Suprapubic skin (tissue), 4 donors: ENCODE measurements around the gene LARGE1. TPM values are rescaled to one million over a fixed set of nuclear protein-coding genes. Genes with fewer than 3 reads are reported as not detected.

Experiments used
- DNase-seq, 2 donors: peaks; one replicate each; pipeline ENCODE4 v3.0.0-alpha.2; 2019; ENCODE audit warnings: low spot score in 2 of 2
- H3K27ac ChIP-seq: fragments of 200-600 bp; sonication (generic); one replicate; pipeline ENCODE4 v1.5.1; 2019
- H3K27me3 ChIP-seq: fragments of 200-600 bp; sonication (generic); one replicate; pipeline ENCODE4 v1.5.1; 2019
- H3K36me3 ChIP-seq: fragments of 200-600 bp; sonication (generic); one replicate; pipeline ENCODE4 v1.5.1; 2019
- H3K4me1 ChIP-seq: fragments of 200-600 bp; sonication (generic); one replicate; pipeline ENCODE4 v1.5.1; 2019
- H3K4me3 ChIP-seq: fragments of 200-600 bp; sonication (generic); one replicate; pipeline ENCODE4 v1.5.1; 2019; ENCODE audit warnings: mild to moderate bottlenecking
- H3K9me3 ChIP-seq: fragments of 200-600 bp; sonication (generic); one replicate; pipeline ENCODE4 v1.5.1; 2019
- CTCF ChIP-seq, 2 donors: fragments of 200-600 bp in 1 of 2; fragments of 450-650 bp in 1 of 2; sonication (generic) in 1 of 2; IDR thresholded peaks; one replicate each; pipeline ENCODE4 v1.5.1; 2016 to 2019; ENCODE audit warnings: antibody characterized with exemption in 2 of 2, mild to moderate bottlenecking in 1 of 2, moderate library complexity in 1 of 2
- EP300 ChIP-seq: sonication (generic); formaldehyde crosslinking; IDR thresholded peaks from one replicate; pipeline ENCODE4 v1.6.1; 2017; ENCODE audit warnings: antibody characterized with exemption
- POLR2A ChIP-seq, 2 donors: fragments of 450-650 bp; IDR thresholded peaks; one replicate each; pipeline ENCODE4 v1.6.1; 2017; ENCODE audit warnings: antibody characterized with exemption in 2 of 2, mild to moderate bottlenecking in 2 of 2, moderate library complexity in 2 of 2
- POLR2AphosphoS5 ChIP-seq, 3 donors: sonication (generic); formaldehyde crosslinking; IDR thresholded peaks; one replicate each; pipeline ENCODE4 v1.6.1; 2017; ENCODE audit warnings: antibody characterized with exemption in 3 of 3
- WGBS: methylation state at CpG from one replicate; pipeline ENCODE4 v1.1.5; 2018; 5-methylcytosine and 5-hydroxymethylcytosine counted together
- total RNA-seq, 4 donors: library from RNA; depleted of rRNA; stranded (reverse); fragments of >200 nt; gene quantifications; one replicate each; pipeline ENCODE4 v1.1.0, GENCODE V29; 2016

The LARGE1 gene
- total RNA-seq, 4 donors from 2014 or later: 12.1 to 41.6 (median 21.1) TPM

GRCh38 chr22:33758961-33759360 lies 161.3 kb downstream of the LARGE1 start:
- no peaks in the 10 kb centered on the region for H3K36me3 ChIP-seq
- H3K27ac ChIP-seq: no peak overlapping the region
- no peaks in the 10 kb centered on the region for H3K27me3 ChIP-seq
- H3K4me1 ChIP-seq: no peaks in the 10 kb centered on the region
- TF ChIP-seq POLR2A (IDR thresholded peaks at IDR 0.05) (no peak), CTCF (IDR thresholded peaks at IDR 0.05) (no peak), POLR2AphosphoS5 (IDR thresholded peaks at IDR 0.05) (no peak), EP300 (no peak)
- no peak for DNase-seq
- no peak overlapping the region for H3K4me3 ChIP-seq
- H3K9me3 ChIP-seq: no peaks in the 10 kb centered on the region

DNA sequence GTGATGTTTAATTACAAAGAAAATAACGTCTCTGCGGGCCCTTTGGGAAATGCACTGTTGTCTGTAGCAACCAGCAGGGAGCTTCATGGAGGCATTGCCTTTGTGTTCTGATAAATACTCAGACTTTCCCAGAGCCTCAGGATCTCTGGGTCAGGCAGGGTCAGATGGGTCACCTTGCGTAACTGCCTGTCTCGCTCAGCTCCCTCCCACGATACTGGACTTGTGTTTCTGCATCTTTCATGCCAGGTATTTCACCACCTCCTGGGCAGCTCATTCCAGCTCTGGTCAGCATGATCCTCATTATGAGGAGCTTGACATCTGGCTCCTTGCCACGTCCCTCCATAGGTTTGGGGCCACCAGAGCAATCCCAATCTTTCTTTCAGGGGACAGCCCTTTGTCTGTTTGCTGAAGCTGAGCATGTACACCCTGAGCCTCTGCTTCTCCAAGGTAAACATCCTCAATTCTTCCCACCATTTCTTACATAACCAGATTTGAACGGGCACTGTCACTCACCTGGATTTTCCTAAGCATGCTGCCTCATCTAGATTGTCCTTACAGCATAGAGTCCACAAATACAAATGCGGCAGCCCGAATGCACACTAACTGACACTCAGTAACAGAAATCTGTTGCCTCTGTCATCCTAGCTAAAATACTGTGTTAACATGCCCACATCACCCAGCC lies 162.3 kb downstream of the LARGE1 start:
- H3K9me3 ChIP-seq: no peaks in the 10 kb centered on the region
- no peak overlapping the region for H3K4me3 ChIP-seq
- no peaks in the 10 kb centered on the region for H3K36me3 ChIP-seq
- H3K27me3 ChIP-seq: no peaks in the 10 kb centered on the region
- TF ChIP-seq POLR2A (IDR thresholded peaks at IDR 0.05) (no peak), POLR2AphosphoS5 (IDR thresholded peaks at IDR 0.05) (no peak), EP300 (no peak), CTCF (IDR thresholded peaks at IDR 0.05) (no peak)
- no peak for DNase-seq
- no peaks in the 10 kb centered on the region for H3K4me1 ChIP-seq
- WGBS: 77% methylated on average over 9 of the region's 9 CpGs
- no peak overlapping the region for H3K27ac ChIP-seq

DNA sequence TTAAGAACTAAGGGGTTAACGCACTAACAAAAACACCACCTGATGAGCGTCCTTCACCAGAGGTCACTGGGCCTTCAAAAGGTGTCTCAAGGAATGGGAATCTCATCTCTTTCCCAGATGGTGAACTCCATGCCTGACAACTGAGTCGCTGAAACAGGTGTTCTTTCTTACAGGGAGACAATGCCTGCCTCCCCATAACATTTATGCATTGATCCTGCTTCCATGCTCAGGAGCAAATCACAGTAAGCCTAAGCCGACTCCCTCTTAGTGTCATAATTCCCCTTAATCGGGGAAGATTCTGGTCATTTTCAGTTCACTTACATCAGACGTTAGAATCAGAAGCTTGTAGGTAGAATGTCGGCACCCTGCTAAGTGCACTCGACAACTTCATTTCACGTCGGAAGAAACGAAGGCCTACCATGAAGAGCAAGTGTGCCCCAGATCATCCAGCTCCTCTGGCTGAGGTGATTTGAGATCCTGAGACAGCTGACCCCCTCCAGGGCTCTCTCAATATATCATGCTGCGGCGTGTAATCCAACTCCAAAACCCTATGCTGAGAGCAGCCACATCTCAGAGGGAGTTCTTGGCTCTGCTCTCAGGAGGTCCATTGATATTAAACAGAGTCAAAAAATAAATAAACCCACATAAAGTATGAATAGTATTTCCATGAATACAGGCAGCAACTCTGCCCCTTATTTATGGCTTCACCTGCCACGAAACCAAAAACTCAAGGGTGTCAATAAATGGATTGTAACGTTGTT lies 163.1 kb downstream of the LARGE1 start:
- H3K27me3 ChIP-seq: no peaks in the 10 kb centered on the region
- H3K36me3 ChIP-seq: no peaks in the 10 kb centered on the region
- no peaks in the 10 kb centered on the region for H3K9me3 ChIP-seq
- TF ChIP-seq POLR2AphosphoS5 (IDR thresholded peaks at IDR 0.05): no peak
- no peak for TF ChIP-seq CTCF (IDR thresholded peaks at IDR 0.05)
- TF ChIP-seq EP300: no peak
- TF ChIP-seq POLR2A (IDR thresholded peaks at IDR 0.05): no peak
- H3K4me3 ChIP-seq: no peak overlapping the region
- no peak overlapping the region for H3K27ac ChIP-seq
- no peaks in the 10 kb centered on the region for H3K4me1 ChIP-seq
- 78% methylated on average over 15 of the region's 15 CpGs for WGBS
- DNase-seq: no peak

DNA sequence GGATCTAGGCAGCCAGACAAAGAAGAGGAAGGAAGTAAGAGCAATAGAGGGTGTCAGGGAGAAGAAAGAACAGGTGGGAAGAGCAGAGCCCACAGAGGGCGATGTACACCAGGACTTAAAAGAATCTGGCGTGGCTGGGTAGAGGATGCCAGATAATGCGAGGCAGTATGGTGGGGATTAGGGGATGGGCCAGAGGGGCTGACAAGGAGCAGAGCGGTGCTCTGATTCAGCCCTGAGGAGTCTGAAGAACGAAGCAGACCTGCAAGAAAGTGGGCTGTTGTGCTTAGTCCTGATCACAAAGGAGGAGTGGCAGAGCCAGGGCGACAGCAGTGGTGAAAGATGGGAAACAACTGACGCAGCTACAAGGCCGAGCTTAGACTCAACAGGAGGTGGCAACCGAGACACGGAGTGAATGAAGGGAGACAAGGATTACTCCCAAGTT lies 163.7 kb downstream of the LARGE1 start:
- no peaks in the 10 kb centered on the region for H3K36me3 ChIP-seq
- 79% methylated on average over 10 of the region's 10 CpGs for WGBS
- TF ChIP-seq POLR2A (IDR thresholded peaks at IDR 0.05): no peak
- TF ChIP-seq EP300: no peak

GRCh38 chr22:33748714-33749113 lies 171.6 kb downstream of the LARGE1 start:
- Histone ChIP-seq H3K4me1 (no peaks in the 10 kb centered on the region), H3K9me3 (no peaks in the 10 kb centered on the region), H3K4me3 (no peak overlapping the region), H3K27ac (no peak overlapping the region), H3K36me3 (peaks cover 3% of the 10 kb centered on the region), H3K27me3 (no peaks in the 10 kb centered on the region)
- 89% methylated on average over 4 of the region's 4 CpGs for WGBS
- TF ChIP-seq POLR2AphosphoS5 (IDR thresholded peaks at IDR 0.05) (no peak), CTCF (IDR thresholded peaks at IDR 0.05) (no peak), EP300 (no peak), POLR2A (IDR thresholded peaks at IDR 0.05) (no peak)
- DNase-seq: no peak

More for the DNA sequence above, 163.7 kb downstream of the LARGE1 start:
- no peaks in the 10 kb centered on the region for H3K27me3 ChIP-seq
- no peaks in the 10 kb centered on the region for H3K9me3 ChIP-seq
- H3K4me1 ChIP-seq: no peaks in the 10 kb centered on the region
- no peak overlapping the region for H3K4me3 ChIP-seq
- no peak for DNase-seq
- H3K27ac ChIP-seq: no peak overlapping the region
